ENCODE data around the gene SGMS2.

The SGMS2 gene

DNA sequence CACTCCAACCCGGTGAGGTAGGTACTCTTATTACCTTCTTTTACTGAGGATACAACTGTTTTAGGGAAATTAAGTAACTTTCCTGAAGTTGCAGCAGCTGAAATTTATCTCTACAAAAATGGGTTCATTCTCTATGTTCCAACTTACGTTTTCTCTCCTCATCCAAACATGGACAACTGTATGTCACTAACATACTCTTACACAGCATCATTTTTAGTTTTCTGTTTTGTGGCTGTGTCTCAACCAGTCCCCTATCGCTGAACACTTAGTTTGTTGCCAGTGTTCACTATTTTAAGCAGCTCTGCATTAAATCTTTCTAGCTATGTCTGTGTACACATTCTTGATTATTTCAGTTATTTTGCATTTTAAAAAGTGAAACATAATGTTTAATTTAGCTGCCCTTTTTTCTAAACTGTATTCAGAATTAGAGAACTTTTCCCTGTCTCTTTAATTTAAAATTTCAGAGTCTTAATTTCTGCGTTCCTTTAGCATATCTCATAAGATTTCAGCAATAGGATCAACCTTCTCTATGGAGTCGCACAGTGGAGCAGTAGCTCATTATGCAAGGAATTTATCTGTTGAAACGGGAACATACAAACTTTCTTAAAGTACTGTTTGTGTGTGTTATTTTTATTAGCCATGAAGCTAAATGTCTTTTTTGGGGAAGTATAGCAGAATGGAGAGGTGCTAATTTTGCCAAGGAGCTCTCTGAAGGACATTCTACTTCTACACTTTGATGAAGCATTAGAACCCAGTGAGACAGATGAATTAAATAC lies 3.8 kb downstream of the SGMS2 start:
- no peak for DNase-seq (ENCODE audit: low read depth, low spot score)

DNA sequence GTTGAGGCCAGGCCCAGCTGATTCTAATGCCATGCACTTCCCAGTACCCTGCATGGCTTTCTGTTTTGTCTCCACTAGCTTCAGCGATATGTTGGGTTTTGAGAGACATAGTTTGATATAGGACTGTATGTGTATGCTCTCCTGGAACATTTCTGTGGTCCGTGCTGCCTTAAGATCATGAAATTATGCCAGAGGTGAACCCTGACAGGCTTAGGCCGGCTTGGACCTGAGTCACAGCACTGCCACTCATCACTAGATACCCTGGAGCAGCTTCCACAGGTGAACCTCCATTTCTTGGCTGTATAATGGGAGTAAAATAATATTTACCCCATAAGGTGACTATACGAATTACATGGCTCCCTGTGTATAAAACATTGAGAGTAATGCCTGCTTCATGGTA lies 6.4 kb downstream of the SGMS2 start:
- no peak for DNase-seq (ENCODE audit: low read depth, low spot score)

DNA sequence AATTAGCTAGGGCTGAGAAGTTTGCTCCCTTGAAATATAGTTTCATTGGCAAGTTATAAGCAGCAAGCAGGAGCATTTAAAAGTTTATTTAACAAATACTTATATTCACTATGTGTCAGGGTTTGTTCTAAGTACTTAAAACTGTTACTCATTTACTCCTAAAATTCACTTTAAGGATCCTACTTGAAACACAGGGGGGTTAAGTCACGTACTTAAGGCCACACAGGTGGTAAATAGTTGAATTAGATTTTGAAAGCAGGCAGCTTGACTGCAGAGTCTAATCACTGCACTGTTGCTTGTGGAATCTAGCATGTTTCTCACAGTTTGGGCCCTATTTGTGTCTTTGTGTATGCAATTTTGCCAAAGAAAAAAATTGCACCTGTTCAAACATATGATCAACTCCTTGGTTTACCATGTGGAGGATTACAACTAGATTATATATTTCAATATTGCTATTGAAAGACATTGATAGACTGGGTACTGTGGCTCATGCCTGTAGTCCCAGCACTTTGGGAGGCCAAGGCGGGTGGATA lies 7.6 kb downstream of the SGMS2 start:
- no peak for DNase-seq (ENCODE audit: low read depth, low spot score)

DNA sequence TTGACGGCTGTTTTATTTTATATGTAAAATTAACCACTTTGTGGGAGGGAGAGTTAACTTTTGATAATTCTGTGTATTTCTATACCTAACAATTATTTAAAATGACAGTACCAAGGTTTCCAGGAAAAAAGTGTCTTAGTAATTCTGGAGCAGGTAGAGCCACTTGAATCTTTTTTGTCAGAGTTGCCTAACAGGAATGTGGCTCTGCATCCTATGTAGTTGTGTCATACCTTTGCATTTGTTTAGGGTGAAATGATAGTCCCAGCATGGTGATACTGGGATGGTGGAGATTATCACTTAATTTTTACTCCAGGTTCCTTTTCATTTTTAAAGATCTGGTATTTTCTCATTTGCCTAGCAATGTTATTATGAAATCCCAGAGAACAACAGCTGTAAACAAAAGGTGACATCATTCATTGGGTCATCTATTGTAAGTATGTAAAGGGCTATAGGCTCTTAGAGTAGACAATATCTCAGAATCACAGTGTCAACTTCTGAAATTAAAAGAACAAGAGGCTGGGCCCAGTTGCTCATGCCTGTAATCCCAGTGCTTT lies 9.6 kb downstream of the SGMS2 start:
- no peak for DNase-seq (ENCODE audit: low read depth, low spot score)

DNA sequence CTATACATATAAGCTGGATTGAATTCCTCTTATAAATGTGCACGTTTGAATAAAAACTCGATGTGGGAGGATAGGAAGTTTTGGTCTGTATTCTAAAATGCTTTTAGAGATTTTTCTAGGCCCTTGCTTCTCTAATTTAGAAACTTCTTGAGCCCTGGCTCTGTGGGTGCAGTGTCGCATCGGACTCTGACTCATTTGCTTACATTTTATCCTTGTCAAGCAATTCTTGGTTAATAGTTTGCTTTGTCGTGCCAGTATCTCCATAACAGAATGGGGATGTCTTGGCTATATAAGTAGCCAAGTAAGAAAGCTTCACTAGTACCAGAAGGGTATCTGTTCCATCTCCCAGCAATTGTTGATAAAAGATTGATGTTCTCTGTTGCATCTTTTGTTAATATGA lies 10.7 kb downstream of the SGMS2 start:
- DNase-seq (ENCODE audit: low read depth, low spot score), result no peak

DNA sequence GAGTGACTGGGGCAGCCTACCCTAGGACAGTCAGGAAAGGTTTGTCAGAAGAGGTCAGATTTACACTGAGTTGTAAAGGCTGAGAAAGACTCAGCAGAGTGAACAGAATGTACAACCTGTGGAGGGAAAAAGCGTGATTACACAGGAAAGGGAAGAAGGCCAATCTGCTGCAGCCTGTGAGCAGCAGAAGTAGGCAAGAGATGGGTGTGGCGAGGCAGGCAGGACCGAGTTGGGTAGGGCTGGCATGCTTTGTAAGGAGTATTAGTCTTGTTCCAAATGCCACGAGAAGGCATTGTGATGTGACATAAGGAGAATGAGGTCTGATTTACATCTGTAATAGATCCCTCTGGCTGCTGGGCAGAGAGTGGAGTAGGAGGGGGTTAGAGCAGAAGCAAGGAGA lies 12.6 kb downstream of the SGMS2 start:
- no peak for DNase-seq (ENCODE audit: low read depth, low spot score)

DNA sequence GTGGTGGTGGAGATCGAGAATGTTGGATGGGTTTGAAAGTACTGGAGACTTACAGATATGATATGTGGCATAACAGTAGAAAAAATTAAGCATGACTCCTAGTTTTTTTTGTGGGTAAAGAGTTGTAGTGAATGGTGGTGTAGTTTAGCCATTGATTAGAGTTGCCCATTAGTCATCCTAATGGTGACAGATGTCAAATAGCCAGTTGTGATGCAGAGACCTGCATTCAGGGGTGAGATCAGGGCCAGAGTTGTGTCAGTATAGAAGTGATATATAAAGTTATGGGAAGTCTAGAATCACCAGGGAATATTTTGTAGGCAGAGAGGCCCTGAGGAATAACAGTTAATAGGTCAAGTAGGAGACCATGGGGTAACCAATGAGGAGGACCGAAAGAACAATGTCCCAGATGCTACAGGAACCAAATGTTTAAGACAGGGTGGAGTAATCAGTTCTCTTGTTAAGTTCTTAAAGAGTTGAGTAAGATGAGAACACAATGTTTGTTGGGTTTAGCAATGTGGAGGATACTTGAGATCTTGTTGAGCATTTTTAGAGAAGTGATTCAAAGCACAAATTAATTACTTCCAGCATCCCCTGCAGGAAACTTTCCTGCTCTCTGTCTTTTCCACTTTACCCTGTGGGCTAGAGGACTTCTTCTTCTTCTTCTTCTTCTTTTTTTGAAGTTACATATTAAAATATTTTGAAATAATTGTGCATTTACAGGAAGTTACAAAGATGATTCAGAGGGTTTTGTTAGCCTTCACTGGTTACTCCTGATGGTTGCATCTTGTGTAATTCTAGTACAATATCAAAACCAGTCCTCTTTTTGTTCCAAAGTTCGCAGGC lies 13.3 kb downstream of the SGMS2 start:
- DNase-seq (ENCODE audit: low read depth, low spot score), result no peak

DNA sequence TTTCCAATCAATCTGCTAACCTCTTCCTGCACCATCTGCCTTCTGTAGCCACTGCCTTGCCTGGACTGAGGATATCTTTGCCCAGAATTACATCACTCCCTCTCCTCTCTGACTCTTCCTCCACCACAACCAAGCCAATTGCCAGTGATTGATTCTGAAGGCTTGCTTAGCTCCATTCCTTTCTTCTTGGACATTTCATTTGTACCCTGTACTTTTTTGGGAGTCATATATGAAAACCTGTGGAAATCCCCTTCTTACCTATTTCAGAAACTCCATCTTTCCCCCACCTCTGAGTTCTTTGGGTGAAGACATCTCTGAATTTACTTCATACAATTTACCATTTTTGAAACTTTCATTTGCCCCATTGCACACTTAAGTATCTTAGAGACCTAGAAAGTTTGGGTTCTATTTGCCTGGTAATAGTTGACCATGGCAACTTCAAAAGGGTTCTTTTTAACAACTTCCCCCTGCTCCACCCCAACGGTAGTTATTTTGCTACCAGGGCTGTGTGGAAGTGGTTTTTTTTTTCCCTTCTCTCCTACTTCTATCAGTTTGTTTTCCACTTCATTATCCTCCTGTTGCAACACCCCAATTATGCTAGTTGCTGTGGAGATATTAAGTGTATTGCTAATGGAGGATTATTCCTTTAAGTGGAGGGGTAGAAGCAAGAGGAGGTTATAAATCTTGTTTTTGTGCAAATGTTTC lies 14.3 kb downstream of the SGMS2 start:
- no peak for DNase-seq (ENCODE audit: low read depth, low spot score)

DNA sequence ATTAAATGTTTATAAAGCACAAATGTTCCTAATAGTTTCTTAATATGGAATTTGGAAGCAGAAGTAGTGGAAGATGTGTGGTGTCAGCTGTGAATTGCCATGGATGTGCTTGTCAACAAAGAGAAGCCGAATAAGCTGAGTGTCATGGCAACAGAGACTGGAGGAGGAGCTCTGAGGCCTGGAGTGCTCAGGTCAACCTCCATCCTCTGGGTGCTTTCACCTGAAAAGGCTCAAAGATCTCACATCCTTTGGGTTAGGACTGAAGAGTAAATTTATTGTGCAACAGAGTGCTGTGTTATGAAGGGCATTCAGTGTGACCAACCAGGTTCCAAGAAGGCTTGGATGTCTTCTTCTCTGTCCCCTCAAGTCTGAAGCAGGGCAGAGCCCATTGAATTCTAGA lies 18.7 kb downstream of the SGMS2 start:
- DNase-seq (ENCODE audit: low read depth, low spot score), result no peak

DNA sequence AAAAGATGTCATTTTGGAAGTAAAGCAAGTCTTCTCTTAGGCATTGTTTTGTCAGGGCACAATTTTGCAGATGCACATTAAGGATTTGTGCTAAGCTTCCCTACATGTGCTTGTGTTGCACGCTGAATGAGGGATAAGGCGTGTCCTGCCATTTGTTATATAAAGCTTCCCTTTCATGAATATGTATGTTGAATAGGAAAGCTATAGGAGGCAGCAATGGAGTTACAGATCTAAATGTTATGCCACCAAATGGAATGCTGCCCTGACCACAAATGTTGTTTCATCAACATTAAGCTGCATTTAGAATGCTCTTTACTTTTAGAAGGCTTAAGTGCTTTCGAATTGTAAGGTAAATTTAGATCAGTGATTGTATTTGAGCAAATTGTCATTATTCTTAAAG lies 20.9 kb downstream of the SGMS2 start:
- no peak for DNase-seq (ENCODE audit: low read depth, low spot score)

DNA sequence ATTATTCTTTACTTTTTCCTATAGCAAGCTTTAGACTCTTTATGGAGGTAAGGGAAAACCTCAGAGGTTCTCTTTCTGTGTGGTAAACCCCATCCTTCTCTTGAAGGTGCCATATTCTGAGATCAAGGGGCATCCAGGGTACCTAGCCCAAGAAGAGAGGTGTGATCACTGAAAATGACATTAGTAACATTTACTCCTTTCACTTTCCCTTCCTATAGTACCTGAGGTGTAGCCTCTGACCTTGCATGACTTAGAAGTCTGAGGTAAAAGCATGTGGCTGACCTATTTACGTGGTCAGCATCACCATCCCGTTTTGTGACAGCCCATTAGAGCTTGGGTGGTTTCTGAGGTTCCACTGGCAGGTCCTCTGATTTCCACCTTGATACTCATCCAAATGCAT lies 25.7 kb downstream of the SGMS2 start:
- DNase-seq (ENCODE audit: low read depth, low spot score), result no peak

DNA sequence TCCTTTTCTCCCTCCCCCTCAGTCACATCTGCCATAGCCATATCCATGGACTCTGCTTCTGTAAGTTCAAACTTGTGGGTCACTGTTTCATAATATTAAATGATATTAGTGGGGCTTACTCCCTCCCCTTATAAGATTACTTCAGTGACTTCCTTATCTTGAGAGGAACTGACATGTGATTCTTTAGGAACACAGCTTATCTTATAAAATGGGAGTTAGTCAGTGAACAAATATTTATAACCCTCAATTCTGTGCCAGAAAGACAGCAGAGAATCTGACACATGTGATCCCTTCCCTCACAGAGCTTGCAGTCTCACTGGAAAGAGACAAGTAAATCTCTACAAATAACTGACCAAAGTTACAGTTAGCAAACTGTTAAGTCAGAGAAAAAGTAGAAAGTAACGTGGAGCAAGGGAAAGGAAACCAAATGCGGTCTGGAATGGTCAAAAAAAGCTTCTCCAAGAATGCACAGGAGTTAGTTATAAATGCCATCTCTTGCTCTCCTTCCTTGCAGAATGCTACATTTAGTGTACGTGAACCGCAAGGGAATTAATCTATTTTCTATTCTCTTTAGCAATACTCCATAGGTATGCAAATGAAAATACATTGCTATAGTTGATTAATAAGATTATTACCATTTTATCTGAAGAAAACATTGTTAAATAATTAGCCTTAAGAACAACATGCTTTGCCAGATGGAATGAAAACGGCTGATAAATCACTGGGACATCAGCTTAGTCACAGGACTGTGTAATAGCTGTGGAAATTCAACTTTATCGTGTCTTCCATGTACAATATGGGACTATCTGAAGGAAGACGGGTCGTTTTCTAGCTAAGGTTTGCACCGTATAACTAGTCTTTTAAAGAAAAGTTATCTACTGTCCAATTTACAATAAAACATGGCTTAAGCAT lies 29.0 kb downstream of the SGMS2 start:
- no peak for DNase-seq (ENCODE audit: low read depth, low spot score)

DNA sequence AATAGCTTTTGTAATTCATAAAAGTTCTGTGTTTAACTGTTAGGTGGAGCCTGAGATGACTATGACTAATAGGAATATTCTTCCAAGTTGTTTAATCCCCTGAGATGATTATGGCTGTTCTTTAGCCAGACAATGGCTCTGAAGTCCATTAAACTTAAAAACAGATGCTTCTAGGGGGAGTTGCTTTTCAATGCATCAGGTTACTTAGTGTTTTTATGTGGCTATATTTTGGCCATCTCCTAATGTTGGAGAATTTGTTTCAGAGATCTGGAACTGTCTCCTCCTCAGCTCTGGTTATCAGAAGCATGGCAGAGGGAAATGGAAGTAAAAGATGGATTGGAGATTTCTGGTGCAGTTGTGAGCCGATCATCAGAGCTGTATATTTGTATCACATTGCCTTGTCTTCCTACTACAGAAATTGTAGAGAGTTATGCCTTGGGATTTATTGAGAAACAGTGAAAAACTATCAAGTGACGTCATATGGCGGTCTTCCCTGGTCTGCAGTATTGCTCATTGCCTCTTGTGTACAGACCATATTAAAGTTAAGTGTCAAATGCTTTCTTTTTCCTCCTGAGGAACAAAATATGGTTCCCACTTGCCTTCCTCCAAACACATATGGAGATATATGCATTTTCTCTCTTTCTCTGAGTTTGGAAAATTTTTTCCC lies 29.8 kb downstream of the SGMS2 start:
- no peak for DNase-seq (ENCODE audit: low read depth, low spot score)

DNA sequence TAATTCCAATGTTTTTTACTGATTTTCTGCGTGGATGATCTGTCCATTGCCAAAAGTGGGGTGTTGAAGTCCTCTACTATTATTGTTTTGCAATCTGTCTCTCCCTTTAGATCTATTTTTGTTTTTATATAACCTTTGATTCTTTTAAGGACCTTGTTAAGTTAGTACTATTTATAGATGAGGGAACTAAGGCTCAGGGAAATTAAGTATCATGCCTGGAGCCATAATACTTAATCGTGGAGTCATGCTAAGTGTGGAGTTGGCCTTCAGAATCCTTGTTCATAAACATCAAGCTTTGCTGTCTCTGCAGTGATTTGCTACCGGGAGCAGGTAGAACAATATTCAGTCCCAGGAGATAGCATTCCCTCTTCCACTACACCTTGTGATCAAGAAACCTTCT lies 31.0 kb downstream of the SGMS2 start:
- DNase-seq (ENCODE audit: low read depth, low spot score), result no peak

DNA sequence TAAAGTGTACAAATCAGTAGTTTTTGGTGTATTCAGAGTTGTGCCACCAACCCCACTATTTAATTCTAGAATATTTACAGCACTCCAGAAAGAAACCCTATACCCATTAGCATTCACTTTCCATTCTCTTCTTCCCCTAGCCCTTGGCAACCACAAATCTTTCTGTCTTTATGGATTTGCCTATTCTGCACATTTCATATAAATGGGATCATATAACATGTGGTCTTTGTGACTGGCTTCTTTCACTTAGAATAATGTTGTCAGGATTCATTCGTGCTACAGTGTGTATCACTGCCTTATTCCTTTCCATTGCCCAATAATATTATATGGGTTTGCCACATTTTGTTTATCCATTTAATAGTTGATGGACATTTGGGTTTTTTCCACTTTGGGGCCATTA lies 32.2 kb downstream of the SGMS2 start:
- no peak for DNase-seq (ENCODE audit: low read depth, low spot score)

DNA sequence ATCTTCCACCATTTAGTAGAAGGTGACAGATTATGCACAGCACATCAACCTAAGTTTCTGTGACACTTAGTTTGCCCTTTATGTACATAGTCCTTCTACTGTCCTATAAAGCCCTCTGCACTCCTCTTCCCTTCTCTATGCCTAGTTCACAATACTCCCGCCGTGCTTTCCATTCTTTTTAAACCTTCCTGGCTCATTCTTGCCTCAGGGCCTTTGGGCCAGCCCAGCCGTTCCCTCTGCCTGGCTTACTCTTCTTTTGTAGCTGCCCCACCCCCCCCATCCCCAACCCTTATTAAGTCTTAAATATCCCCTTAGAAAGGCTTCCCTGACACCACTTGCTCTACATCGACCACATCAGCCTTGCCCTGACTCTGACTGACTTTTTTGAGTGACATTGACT lies 33.0 kb downstream of the SGMS2 start:
- DNase-seq (ENCODE audit: low read depth, low spot score), result no peak

DNA sequence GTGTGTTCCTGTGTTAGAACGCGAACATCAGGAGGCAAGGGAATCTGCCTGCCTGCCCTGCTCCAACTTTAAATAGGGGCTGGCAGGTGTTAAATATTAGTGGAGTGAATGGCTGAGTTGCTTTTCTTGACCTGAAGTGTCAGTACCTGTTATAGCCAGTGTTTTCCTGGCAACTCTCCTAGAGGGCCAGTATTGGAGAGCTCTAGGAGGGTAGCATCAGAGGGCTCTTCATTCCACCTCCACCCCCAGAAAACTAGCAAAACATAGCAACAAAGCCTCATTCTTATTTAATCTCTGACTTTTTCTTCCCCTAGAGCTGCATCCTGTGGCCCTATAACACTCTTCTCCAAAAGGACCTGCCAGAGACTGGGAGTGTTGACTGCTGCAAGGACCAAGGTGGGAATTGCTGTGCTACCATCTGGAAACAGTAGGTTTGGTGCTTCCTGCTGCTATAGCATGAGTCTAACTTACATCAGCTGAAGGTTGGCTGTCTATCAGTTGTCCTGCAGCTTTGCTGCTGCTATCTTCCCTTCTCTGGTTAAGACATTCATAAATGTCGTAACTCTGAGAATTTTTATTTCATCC lies 33.5 kb downstream of the SGMS2 start:
- DNase-seq (ENCODE audit: low read depth, low spot score), result no peak

DNA sequence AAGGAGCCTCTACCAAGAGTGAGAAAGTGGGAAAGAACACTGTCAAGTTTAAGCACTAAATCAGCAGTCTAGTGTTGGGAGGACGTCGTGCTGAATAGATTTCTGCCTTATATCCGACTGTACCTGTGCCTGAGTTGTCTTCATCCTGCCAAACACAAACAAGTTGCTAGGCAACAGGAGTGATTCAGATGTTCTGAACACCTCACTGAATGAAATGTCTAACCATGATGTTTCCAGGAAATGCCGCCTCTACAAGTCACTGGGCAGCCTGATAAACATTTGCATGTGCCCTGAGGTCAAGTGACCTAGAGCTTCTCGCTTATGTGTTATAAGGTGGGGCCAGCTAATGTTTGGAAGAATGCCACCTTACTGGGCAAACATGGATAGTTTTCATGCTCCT lies 37.9 kb downstream of the SGMS2 start:
- no peak for DNase-seq (ENCODE audit: low read depth, low spot score)

DNA sequence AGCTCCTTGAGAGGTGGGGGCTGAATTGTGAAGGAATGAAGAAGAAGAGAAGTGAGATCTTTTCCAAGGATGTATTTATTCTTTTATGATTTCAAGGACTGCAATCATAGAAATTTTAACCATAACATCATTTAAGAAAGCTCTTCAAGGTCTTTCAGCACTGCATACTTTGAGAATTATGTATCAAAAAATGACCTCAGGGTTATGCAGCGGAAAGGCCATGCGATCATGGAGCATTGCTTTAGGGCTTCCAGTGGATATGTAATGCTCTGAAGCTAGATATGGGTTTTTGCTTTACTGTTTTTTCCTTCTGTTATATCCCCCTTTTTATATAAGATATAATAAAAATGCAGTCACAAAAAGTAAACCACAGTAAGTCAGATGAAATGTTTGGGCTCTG lies 38.7 kb downstream of the SGMS2 start:
- DNase-seq (ENCODE audit: low read depth, low spot score), result no peak

DNA sequence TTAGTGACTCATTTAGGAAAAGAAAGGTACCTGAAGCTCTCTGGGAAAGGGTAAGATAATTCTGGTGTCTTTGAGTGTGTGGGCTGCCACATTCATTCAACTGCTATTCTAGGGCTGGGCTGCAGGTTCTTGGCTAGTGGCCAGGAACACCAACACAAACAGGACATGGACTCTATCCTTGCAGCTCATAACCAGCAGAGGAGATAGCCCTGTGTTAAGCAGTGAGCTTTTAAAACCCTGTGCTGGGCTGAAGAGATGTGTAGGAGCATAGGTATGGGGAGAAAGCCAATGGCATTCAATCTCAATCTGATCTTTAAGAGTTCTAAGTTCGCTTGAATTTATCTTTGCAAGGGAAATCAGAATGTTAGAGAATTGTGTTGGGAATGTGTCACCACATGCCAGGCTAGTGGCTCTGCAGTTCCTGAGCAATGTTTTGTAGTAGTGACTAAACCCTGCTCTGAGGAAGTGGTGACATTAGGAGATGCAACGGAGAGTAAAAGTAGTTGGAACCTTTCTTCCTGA lies 39.2 kb downstream of the SGMS2 start:
- no peak for DNase-seq (ENCODE audit: low read depth, low spot score)
